Caco-2 (cell line): ENCODE data around the gene CHKA. TPM values are rescaled to one million over a fixed set of nuclear protein-coding genes. Genes with fewer than 3 reads are reported as not detected.

Experiments used
- BruUV-seq: library from RNA; stranded (reverse); fragments of 400-500 nt; replicated peaks from 2 replicates; lab custom pipeline; 2021; lab: Mats Ljungman, UMichigan
- CTCF ChIA-PET: fragments of 300-600 bp; sonication (Branson Sonifier 250); formaldehyde crosslinking; loops from one replicate; lab custom pipeline; 2022; ENCODE audit warnings: antibody characterized with exemption; lab: Charles Lee
- POLR2A ChIA-PET: fragments of 300-600 bp; sonication (Branson Sonifier 250); formaldehyde crosslinking; loops from one replicate; lab custom pipeline; 2022; ENCODE audit warnings: antibody characterized with exemption; lab: Charles Lee
- DNase-seq, 2 experiments: peaks; one replicate each; pipeline versions ENCODE4 v3.0.0 to v3.0.0-alpha.2; 2020 to 2022
- H3K27me3 ChIP-seq: replicated peaks from 2 replicates; pipeline ENCODE4 v1.6.0; 2011; ENCODE audit warnings: low read length; ENCODE audit not compliant: control insufficient read depth, insufficient read depth
- H3K36me3 ChIP-seq: 2 replicates; pipeline ENCODE4 v1.5.1; 2011; ENCODE audit warnings: low read length; ENCODE audit not compliant: control insufficient read depth, insufficient read depth
- H3K4me1 ChIP-seq: fragments of 250-450 bp; sonication (Bioruptor Pico); 2 replicates; pipeline ENCODE4 v1.5.1; 2020; ENCODE audit warnings: mild to moderate bottlenecking
- H3K4me3 ChIP-seq: 2 replicates; pipeline ENCODE4 v1.5.1; 2011; ENCODE audit warnings: low read depth, mild to moderate bottlenecking, control low read depth, low read length
- H3K9me3 ChIP-seq: fragments of 250-450 bp; sonication (Bioruptor Pico); 2 replicates; pipeline ENCODE4 v1.5.1; 2020; ENCODE audit warnings: mild to moderate bottlenecking, moderate library complexity
- H3K27ac Mint-ChIP-seq: one replicate; pipeline ENCODE4 v1.8.0; 2022; ENCODE audit warnings: mixed read lengths; ENCODE audit not compliant: unreplicated experiment
- H3K27me3 Mint-ChIP-seq: one replicate; pipeline ENCODE4 v1.8.0; 2022; ENCODE audit warnings: mixed read lengths; ENCODE audit not compliant: insufficient read depth, unreplicated experiment
- H3K36me3 Mint-ChIP-seq: one replicate; pipeline ENCODE4 v1.8.0; 2022; ENCODE audit warnings: mild to moderate bottlenecking, mixed read lengths; ENCODE audit not compliant: insufficient read depth, unreplicated experiment
- H3K4me1 Mint-ChIP-seq: one replicate; pipeline ENCODE4 v1.8.0; 2022; ENCODE audit warnings: low read depth, mixed read lengths; ENCODE audit not compliant: unreplicated experiment
- H3K4me3 Mint-ChIP-seq: one replicate; pipeline ENCODE4 v1.8.0; 2022; ENCODE audit warnings: mild to moderate bottlenecking, moderate library complexity, mixed read lengths; ENCODE audit not compliant: unreplicated experiment
- H3K9me3 Mint-ChIP-seq: one replicate; pipeline ENCODE4 v1.8.0; 2022; ENCODE audit warnings: mixed read lengths; ENCODE audit not compliant: unreplicated experiment
- CTCF ChIP-seq, 2 experiments: fragments of 200-600 bp in 1 of 2; IDR thresholded peaks; 1 replicate in 1 of 2; 2 replicates in 1 of 2; pipeline versions ENCODE4 v1.5.1 to v1.8.0; 2011 to 2022; ENCODE audit warnings: antibody characterized with exemption in 1 of 2, control low read depth in 1 of 2, inconsistent platforms in 1 of 2, low read depth in 1 of 2, low read length in 1 of 2, mild to moderate bottlenecking in 1 of 2, moderate library complexity in 1 of 2; ENCODE audit not compliant: insufficient read depth in 1 of 2, severe bottlenecking in 1 of 2, unreplicated experiment in 1 of 2
- intact Hi-C: fragments of 100-400 bp; cut with micrococcal nuclease; formaldehyde crosslinking; loops from one replicate; pipeline ENCODE4 v1.10.0; 2022; ENCODE audit not compliant: unreplicated experiment
- total RNA-seq: library from RNA; stranded (reverse); gene quantifications from 2 replicates; pipeline ENCODE4 v1.2.3, GENCODE V29; 2022

The CHKA gene
- total RNA-seq, 1 experiment from 2014 or later: 169 TPM

- H3K27ac Mint-ChIP-seq: no peak overlapping the region
Observed at GRCh38 chr11:68153742-68154141, 32.6 kb upstream of the CHKA start.

GRCh38 chr11:68150037-68150436, 28.8 kb upstream of the CHKA start:
- Mint-ChIP-seq H3K9me3 (no peaks in the 10 kb centered on the region), H3K27ac (no peak overlapping the region), H3K4me1 (peaks cover 22% of the 10 kb centered on the region), H3K4me3 (no peak overlapping the region), H3K36me3 (peaks cover 13% of the 10 kb centered on the region), H3K27me3 (no peaks in the 10 kb centered on the region)
- no TSS peak for BruUV-seq
- Histone ChIP-seq H3K9me3 (no peaks in the 10 kb centered on the region), H3K4me1 (peaks cover 37% of the 10 kb centered on the region), H3K27me3 (no peaks in the 10 kb centered on the region), H3K36me3 (no peaks in the 10 kb centered on the region), H3K4me3 (no peak overlapping the region)
- intact Hi-C loops: no loop called here
- TF ChIP-seq CTCF (IDR thresholded peaks at IDR 0.05; ENCODE audit: insufficient read depth in 1 of 2, low read depth in 1 of 2, low read length in 1 of 2, severe bottlenecking in 1 of 2, unreplicated experiment in 1 of 2): no peak
- ChIA-PET CTCF (interaction anchor here (1.2 kb wide), 1 partner anchor 30 kb away, joined by 3 read pairs; no protein-coding TSS in a partner anchor), POLR2A (interaction anchor here (0.6 to 0.8 kb wide), 3 partner anchors 18 to 310 kb away, joined by 3 to 11 read pairs (median 7); no protein-coding TSS in a partner anchor)
- peak; percentile 77 to 87 for DNase-seq

More at GRCh38 chr11:68153742-68154141, 32.6 kb upstream of the CHKA start:
- Mint-ChIP-seq H3K4me1 (no peaks in the 10 kb centered on the region), H3K36me3 (peaks cover 18% of the 10 kb centered on the region), H3K27me3 (no peaks in the 10 kb centered on the region), H3K4me3 (no peak overlapping the region), H3K9me3 (no peaks in the 10 kb centered on the region)
- no peak overlapping the region for H3K4me3 ChIP-seq
- H3K4me1 ChIP-seq: peaks cover 9% of the 10 kb centered on the region
- H3K36me3 ChIP-seq: 0 out of 2 replicates have a peak, but pooled peaks cover 4% of the 10 kb centered on the region
- no peak for DNase-seq
- BruUV-seq: no TSS peak
- no peaks in the 10 kb centered on the region for H3K27me3 ChIP-seq
- ChIA-PET POLR2A (no interaction called here), CTCF (no interaction called here)
- intact Hi-C loops: no loop called here
- no peaks in the 10 kb centered on the region for H3K9me3 ChIP-seq
- TF ChIP-seq CTCF (IDR thresholded peaks at IDR 0.05; ENCODE audit: insufficient read depth in 1 of 2, low read depth in 1 of 2, low read length in 1 of 2, severe bottlenecking in 1 of 2, unreplicated experiment in 1 of 2): no peak

- no peaks in the 10 kb centered on the region for H3K27me3 Mint-ChIP-seq
- H3K4me1 ChIP-seq: peaks cover 41% of the 10 kb centered on the region
- no peaks in the 10 kb centered on the region for H3K27me3 ChIP-seq
- H3K36me3 Mint-ChIP-seq: peaks cover 13% of the 10 kb centered on the region
- no peak overlapping the region for H3K4me3 ChIP-seq
- ChIA-PET CTCF (interaction anchor here (1.2 kb wide), 1 partner anchor 29 kb away, joined by 3 read pairs; no protein-coding TSS in a partner anchor), POLR2A (interaction anchor here (0.8 kb wide), 1 partner anchor 310 kb away, joined by 3 read pairs; no protein-coding TSS in a partner anchor)
- H3K4me3 Mint-ChIP-seq: no peak overlapping the region
- no peaks in the 10 kb centered on the region for H3K9me3 Mint-ChIP-seq
- H3K36me3 ChIP-seq: no peaks in the 10 kb centered on the region
- no peak for TF ChIP-seq CTCF (IDR thresholded peaks at IDR 0.05; ENCODE audit: insufficient read depth in 1 of 2, low read depth in 1 of 2, low read length in 1 of 2, severe bottlenecking in 1 of 2, unreplicated experiment in 1 of 2)
- H3K4me1 Mint-ChIP-seq: peaks cover 26% of the 10 kb centered on the region
- intact Hi-C loops: loop anchor here (5.0 kb wide), 1 partner anchor 42 kb away; no protein-coding TSS in a partner anchor
- DNase-seq: no peak
- H3K9me3 ChIP-seq: no peaks in the 10 kb centered on the region
- H3K27ac Mint-ChIP-seq: no peak overlapping the region
- no TSS peak for BruUV-seq
Observed at GRCh38 chr11:68149417-68149816, 28.2 kb upstream of the CHKA start.
